Lower lobe of right lung (tissue), 2 donors: ENCODE measurements around the gene LRRTM2. TPM values are rescaled to one million over a fixed set of nuclear protein-coding genes. Genes with fewer than 3 reads are reported as not detected.

Source experiments
- ATAC-seq, 2 donors: fragments of 200-7000 bp; cut with Tn5 transposase; one replicate each; pipeline ENCODE4 v1.9.1; 2020 to 2022; ENCODE audit warnings: mild to moderate bottlenecking in 2 of 2, moderate library complexity in 2 of 2
- DNase-seq: peaks from one replicate; pipeline ENCODE4 v3.0.0-alpha.2; 2020
- H3K27ac ChIP-seq: fragments of 200-600 bp; one replicate; pipeline ENCODE4 v1.8.0; 2022
- H3K27me3 ChIP-seq: fragments of 200-600 bp; one replicate; pipeline ENCODE4 v1.8.0; 2022; ENCODE audit warnings: low read depth
- H3K36me3 ChIP-seq: fragments of 200-600 bp; one replicate; pipeline ENCODE4 v1.8.0; 2022; ENCODE audit warnings: mild to moderate bottlenecking
- H3K4me1 ChIP-seq: fragments of 200-600 bp; one replicate; pipeline ENCODE4 v1.8.0; 2022
- H3K4me3 ChIP-seq: fragments of 200-600 bp; one replicate; pipeline ENCODE4 v1.8.0; 2022; ENCODE audit warnings: mild to moderate bottlenecking
- H3K9me3 ChIP-seq: fragments of 200-600 bp; one replicate; pipeline ENCODE4 v1.8.0; 2022
- CTCF ChIP-seq: fragments of 200-600 bp; IDR thresholded peaks from one replicate; pipeline ENCODE4 v1.8.0; 2022; ENCODE audit warnings: antibody characterized with exemption, mild to moderate bottlenecking
- intact Hi-C: fragments of 100-400 bp; cut with DNase I; formaldehyde crosslinking; loops from one replicate; pipeline ENCODE4 v1.11.0; 2022
- total RNA-seq: library from RNA; stranded (reverse); fragmentation: NEBNext Ultra II Directional; extraction: Animal tissue kit (Norgen Biotek cat#: 25700); gene quantifications from one replicate; pipeline ENCODE4 v1.2.1, GENCODE V29; 2021
- donor health status: DM: no; HTN: yes; CAD: no; lungs with severe emphysema.

Gene LRRTM2
- total RNA-seq, 1 donor from 2014 or later: 0.30 TPM

DNA sequence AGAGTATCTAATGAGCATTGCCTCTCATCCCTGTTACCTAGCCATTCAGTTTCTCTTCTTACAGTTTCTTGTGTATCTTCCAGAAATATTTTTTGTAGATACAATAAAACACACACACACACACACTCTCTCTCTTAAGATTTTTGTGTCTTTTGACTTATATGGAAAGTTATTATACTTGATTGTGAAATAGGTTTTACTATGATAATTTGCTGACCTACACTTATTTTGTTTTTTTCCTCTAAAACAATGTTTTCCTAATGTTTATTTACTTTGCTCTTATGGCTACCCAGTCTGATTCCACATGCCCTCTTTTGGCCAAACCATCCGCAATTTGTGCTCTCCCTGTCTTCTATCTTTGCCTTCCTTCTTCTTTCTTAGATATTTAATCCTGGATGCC lies 25.3 kb downstream of the LRRTM2 start:
- no peak overlapping the region for H3K4me3 ChIP-seq
- no peaks in the 10 kb centered on the region for H3K9me3 ChIP-seq
- TF ChIP-seq CTCF: no peak
- ATAC-seq (no peak), DNase-seq (no peak)
- no peaks in the 10 kb centered on the region for H3K36me3 ChIP-seq
- peaks cover 51% of the 10 kb centered on the region for H3K4me1 ChIP-seq
- no peak overlapping the region for H3K27ac ChIP-seq
- no peaks in the 10 kb centered on the region for H3K27me3 ChIP-seq
- intact Hi-C loops: no loop called here

- Histone ChIP-seq H3K9me3 (no peaks in the 10 kb centered on the region), H3K4me1 (peaks cover 54% of the 10 kb centered on the region), H3K36me3 (no peaks in the 10 kb centered on the region), H3K27ac (no peak overlapping the region), H3K4me3 (no peak overlapping the region), H3K27me3 (no peaks in the 10 kb centered on the region)
- intact Hi-C loops: no loop called here
- no peak for TF ChIP-seq CTCF
- no peak for DNase-seq
- no peak for ATAC-seq
Measured at GRCh38 chr5:138849439-138849838, 25.7 kb downstream of the LRRTM2 start.

DNA sequence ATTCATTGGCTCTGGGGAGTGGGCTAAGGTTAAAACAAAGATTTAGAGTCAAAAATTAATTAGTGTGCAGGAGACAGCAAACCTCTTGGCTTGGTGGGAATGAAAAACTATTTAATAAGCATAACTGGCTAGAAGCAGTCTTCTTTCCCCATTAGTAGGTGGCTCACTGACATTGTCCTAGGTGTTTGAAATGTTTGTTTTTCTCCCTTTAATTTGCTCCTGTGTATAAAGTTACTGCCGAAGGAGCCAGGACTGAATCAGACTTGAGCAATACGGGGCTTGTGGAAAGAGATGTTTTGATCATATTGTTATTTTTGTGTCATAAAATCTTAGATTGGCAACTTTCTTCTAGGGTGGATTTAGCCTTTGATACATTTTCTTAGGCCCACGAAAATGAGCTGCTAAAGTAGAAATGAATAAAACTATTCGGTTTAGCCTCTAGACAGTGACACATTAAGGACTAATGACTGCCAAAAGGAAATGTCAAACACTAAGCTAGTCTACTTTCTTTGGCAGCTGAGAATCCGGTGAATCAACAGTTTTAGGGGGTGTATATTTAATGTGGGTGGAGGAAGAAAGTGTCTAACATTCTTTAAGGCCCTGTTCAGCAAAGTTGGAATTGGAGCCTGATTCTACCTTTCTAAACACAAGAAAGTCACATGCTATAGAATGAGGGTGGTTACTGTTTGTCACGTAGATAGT lies 30.2 kb downstream of the LRRTM2 start:
- no peak overlapping the region for H3K4me3 ChIP-seq
- intact Hi-C loops: no loop called here
- peak overlapping the region; percentile 13 for H3K27ac ChIP-seq
- DNase-seq (no peak), ATAC-seq (peak; percentile 42 to 91)
- peaks cover 48% of the 10 kb centered on the region for H3K4me1 ChIP-seq
- no peaks in the 10 kb centered on the region for H3K9me3 ChIP-seq
- no peaks in the 10 kb centered on the region for H3K27me3 ChIP-seq
- H3K36me3 ChIP-seq: no peaks in the 10 kb centered on the region
- TF ChIP-seq CTCF: no peak

DNA sequence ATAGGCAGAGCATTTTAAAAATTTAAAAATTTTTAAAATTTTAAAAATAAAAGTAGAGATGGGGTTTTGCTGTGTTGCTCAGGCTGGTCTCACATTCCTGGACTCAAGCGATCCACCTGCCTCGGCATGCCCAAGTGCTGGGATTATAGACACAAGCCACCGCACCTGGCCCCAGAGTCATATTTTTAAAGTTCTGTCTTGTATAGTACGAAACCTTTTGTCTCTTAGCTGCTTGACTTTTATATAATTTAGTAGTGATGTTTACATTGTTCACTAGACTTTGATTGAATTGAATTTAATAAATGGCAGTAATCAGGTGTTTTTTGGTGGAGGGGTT lies 31.0 kb downstream of the LRRTM2 start:
- H3K4me1 ChIP-seq: peaks cover 39% of the 10 kb centered on the region
- intact Hi-C loops: no loop called here
- H3K27me3 ChIP-seq: no peaks in the 10 kb centered on the region
- H3K4me3 ChIP-seq: no peak overlapping the region
- no peaks in the 10 kb centered on the region for H3K9me3 ChIP-seq
- DNase-seq (no peak), ATAC-seq (no peak)
- no peak for TF ChIP-seq CTCF
- H3K27ac ChIP-seq: no peak overlapping the region
- H3K36me3 ChIP-seq: no peaks in the 10 kb centered on the region

DNA sequence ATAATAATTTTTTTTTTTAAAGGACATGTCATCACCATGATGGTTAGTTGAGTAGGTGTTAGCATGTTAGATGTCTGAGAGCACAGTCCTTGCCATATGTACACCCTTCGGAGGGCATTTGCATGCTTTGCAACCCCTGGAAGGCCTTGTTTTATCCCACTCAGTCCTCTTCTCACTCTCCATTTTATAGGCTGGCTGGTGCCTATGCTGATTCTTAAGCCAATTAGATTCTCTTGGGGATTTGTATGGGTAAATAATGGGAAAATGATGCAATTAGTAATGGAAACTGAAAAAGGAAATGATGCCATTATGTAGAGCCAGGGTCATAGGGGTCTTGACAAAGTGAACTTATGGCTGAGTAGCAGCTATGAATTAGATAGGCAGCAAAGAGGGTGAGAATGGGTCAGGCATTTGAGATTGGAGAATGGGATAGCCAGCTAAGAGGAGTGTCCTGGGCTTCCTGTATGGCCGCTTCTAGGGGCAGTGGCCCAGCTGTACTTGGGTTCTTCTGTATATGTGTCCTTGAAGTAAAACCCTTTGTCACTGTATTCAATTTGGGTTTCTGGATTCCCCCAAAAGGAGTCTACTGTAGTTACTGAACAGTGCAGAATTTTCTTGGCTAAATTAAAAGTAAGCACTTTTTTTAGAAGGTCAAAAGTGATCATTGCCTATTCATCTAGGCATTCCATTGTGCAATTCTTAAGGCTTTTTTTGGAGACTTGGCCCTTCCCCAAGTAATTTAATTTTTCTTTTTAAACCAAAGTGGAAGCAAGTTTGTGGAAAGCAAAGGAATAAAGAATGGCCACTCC lies 31.6 kb downstream of the LRRTM2 start:
- no peak for TF ChIP-seq CTCF
- Histone ChIP-seq H3K27ac (no peak overlapping the region), H3K4me3 (no peak overlapping the region), H3K9me3 (no peaks in the 10 kb centered on the region), H3K4me1 (peaks cover 34% of the 10 kb centered on the region), H3K36me3 (no peaks in the 10 kb centered on the region), H3K27me3 (no peaks in the 10 kb centered on the region)
- ATAC-seq: no peak
- DNase-seq: no peak
- intact Hi-C loops: no loop called here
